Measurements from ENCODE around the gene SMTN. TPM values are rescaled to one million over a fixed set of nuclear protein-coding genes. Genes with fewer than 3 reads are reported as not detected.

Gene SMTN
- total and polyA plus RNA-seq, 7 experiments from 2014 or later, result 1.1 to 14.9 (median 4.4) TPM

DNA sequence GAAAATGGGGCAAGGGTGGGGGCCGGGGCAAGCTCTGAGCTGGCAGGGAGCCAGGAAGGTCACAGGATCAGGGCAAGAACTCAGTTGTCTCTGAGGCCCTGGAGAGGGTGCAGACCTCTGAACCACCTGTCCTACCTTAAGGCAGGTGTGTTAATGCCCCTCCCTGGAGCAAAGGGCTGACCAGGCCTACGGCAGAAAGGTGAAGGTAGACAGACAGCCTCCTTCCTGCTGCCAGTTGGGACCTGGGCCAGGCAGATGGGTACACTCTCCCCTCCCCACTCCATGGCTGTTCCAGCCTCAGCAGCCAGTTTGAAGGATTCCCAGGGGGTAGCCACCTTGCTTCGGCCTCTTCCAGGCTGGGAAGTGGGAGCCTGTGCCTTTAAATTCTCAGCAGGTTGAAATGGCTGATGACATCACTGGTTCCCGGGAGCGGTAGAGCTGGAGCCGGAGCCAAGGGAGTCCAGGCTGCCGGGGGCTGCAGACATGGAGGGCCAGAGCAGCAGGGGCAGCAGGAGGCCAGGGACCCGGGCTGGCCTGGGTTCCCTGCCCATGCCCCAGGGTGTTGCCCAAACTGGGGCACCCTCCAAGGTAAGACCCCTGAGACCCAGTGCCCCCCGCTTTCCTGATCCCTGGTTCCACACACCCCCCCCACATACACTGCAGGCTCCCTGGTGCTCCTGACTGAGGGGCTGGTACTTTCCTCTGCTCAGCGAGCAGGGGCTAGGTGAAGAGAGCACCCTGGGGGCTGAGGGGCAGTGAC is 41.6 kb downstream of the SMTN start, which contains the start of gene INPP5J:
TSS of gene INPP5J (plus strand) at position 435 of the 760 bp plus-strand sequence. CDS start at position 484, 49 bp downstream.
- Histone ChIP-seq H3K4me3 (ENCODE audit: low read length) (no peak within 1 kb of the TSS), H3K4me1 (ENCODE audit: control insufficient read depth in 2 of 2, insufficient read depth in 2 of 2, low read length in 2 of 2) (no peaks in the 10 kb centered on the region), H3K36me3 (ENCODE audit: control insufficient read depth in 2 of 3, insufficient read depth in 3 of 3, low read length in 3 of 3) (no peaks in the 10 kb centered on the region), H3K27me3 (ENCODE audit: control insufficient read depth in 2 of 2, insufficient read depth in 2 of 2, low read length in 2 of 2) (no peaks in the 10 kb centered on the region), H3K27ac (ENCODE audit: low read depth, low read length) (no peak within 1 kb of the TSS), H3K9me3 (ENCODE audit: control insufficient read depth in 2 of 3, low read length in 3 of 3) (no peaks in the 10 kb centered on the region)
- Mint-ChIP-seq H3K36me3 (no peaks in the 10 kb centered on the region), H3K9me3 (peaks cover 0 to 1% (median 0%) of the 10 kb centered on the region in 11 donors), H3K4me3 (no peak within 1 kb of the TSS), H3K27ac (peak within 1 kb of the TSS in 2 of 9 donors; percentile 10 to 59), H3K4me1 (peaks cover 0 to 4% (median 0%) of the 10 kb centered on the region in 7 donors), H3K27me3 (peaks cover 0 to under 1% (median 0%) of the 10 kb centered on the region in 5 donors)
- ChIA-PET CTCF (no interaction called here), POLR2A (no interaction called here)
- intact Hi-C loops (cut with micrococcal nuclease), result no loop called here
- ATAC-seq (no peak), DNase-seq (no peak)

DNA sequence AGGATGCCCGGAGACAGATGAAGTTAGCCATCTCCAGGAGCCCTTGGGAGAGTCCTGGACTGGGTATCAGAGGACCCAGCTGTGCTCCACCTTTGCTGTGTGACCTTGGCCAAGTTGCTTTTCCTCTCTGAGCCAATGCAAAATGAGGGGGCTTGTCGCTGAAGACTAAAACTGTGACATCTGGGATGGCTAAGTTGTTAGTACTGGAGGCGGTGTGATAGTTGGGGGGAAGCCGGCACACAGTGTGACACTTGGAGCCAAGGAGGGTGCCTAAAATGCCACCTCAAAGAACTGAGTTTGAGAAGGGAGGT is 42.1 kb downstream of the SMTN start:
- Histone ChIP-seq H3K27ac (ENCODE audit: low read depth, low read length) (no peak overlapping the region), H3K36me3 (ENCODE audit: control insufficient read depth in 2 of 3, insufficient read depth in 3 of 3, low read length in 3 of 3) (no peaks in the 10 kb centered on the region), H3K4me1 (ENCODE audit: control insufficient read depth in 2 of 2, insufficient read depth in 2 of 2, low read length in 2 of 2) (no peaks in the 10 kb centered on the region), H3K9me3 (ENCODE audit: control insufficient read depth in 2 of 3, low read length in 3 of 3) (no peaks in the 10 kb centered on the region), H3K27me3 (ENCODE audit: control insufficient read depth in 2 of 2, insufficient read depth in 2 of 2, low read length in 2 of 2) (no peaks in the 10 kb centered on the region), H3K4me3 (ENCODE audit: low read length) (no peak overlapping the region)
- DNase-seq (no peak), ATAC-seq (no peak)
- CTCF ChIA-PET, result no interaction called here
- H3K36me3 Mint-ChIP-seq, result no peaks in the 10 kb centered on the region
- no peak overlapping the region for H3K4me3 Mint-ChIP-seq
- POLR2A ChIA-PET, result no interaction called here
- peaks cover 0 to 4% (median 0%) of the 10 kb centered on the region in 7 donors for H3K4me1 Mint-ChIP-seq
- intact Hi-C loops (cut with micrococcal nuclease), result no loop called here
- H3K27me3 Mint-ChIP-seq, result peaks cover 0 to 5% (median 0%) of the 10 kb centered on the region in 5 donors
- H3K9me3 Mint-ChIP-seq, result peaks cover 0 to 1% (median 0%) of the 10 kb centered on the region in 11 donors
- H3K27ac Mint-ChIP-seq, result no peak overlapping the region

DNA sequence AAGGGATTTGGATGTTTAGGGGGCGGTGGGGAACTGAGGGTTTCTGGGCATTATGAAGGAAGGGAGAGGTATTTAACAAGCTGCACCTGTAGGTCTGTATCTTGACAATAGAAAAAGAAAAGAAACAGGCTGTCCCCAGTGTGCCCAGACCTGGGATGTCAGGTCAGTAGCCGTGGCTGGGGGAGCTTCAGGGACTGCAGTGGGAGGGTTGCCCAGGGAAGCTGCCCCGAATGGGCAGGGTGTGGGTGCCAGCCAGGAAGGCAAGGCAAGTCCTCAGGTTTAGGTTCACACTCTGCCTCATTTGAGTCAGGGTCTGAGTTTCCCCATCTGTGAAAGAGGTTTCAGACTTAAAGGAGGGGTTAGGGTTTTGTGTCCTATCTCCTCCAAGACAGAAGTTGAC is 43.2 kb downstream of the SMTN start:
- DNase-seq, result no peak
- ChIA-PET CTCF (no interaction called here), POLR2A (no interaction called here)
- intact Hi-C loops (cut with micrococcal nuclease), result no loop called here
- H3K27ac Mint-ChIP-seq, result no peak overlapping the region
- H3K9me3 ChIP-seq (ENCODE audit: control insufficient read depth in 2 of 3, low read length in 3 of 3), result no peaks in the 10 kb centered on the region
- no peaks in the 10 kb centered on the region for H3K36me3 Mint-ChIP-seq
- H3K27me3 ChIP-seq (ENCODE audit: control insufficient read depth in 2 of 2, insufficient read depth in 2 of 2, low read length in 2 of 2), result no peaks in the 10 kb centered on the region
- H3K36me3 ChIP-seq (ENCODE audit: control insufficient read depth in 2 of 3, insufficient read depth in 3 of 3, low read length in 3 of 3), result no peaks in the 10 kb centered on the region
- no peak overlapping the region for H3K4me3 Mint-ChIP-seq
- H3K4me3 ChIP-seq (ENCODE audit: low read length), result no peak overlapping the region
- no peak overlapping the region for H3K27ac ChIP-seq (ENCODE audit: low read depth, low read length)
- H3K9me3 Mint-ChIP-seq, result peaks cover 0 to 1% (median 0%) of the 10 kb centered on the region in 11 donors
- no peak for ATAC-seq
- peaks cover 0 to 5% (median 0%) of the 10 kb centered on the region in 5 donors for H3K27me3 Mint-ChIP-seq
- H3K4me1 ChIP-seq (ENCODE audit: control insufficient read depth in 2 of 2, insufficient read depth in 2 of 2, low read length in 2 of 2), result no peaks in the 10 kb centered on the region
- peaks cover 0 to 4% (median 0%) of the 10 kb centered on the region in 7 donors for H3K4me1 Mint-ChIP-seq

DNA sequence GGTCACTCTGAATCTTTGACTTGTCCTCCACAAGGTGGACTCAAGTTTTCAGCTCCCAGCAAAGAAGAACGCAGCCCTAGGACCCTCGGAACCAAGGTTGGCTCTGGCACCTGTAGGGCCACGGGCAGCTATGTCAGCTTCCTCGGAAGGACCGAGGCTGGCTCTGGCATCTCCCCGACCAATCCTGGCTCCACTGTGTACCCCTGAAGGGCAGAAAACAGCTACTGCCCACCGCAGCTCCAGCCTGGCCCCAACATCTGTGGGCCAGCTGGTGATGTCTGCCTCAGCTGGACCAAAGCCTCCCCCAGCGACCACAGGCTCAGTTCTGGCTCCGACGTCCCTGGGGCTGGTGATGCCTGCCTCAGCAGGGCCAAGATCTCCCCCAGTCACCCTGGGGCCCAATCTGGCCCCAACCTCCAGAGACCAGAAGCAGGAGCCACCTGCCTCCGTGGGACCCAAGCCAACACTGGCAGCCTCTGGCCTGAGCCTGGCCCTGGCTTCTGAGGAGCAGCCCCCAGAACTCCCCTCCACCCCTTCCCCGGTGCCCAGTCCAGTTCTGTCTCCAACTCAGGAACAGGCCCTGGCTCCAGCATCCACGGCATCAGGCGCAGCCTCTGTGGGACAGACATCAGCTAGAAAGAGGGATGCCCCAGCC is 43.8 kb downstream of the SMTN start:
- no peak for ATAC-seq
- H3K9me3 ChIP-seq (ENCODE audit: control insufficient read depth in 2 of 3, low read length in 3 of 3), result no peaks in the 10 kb centered on the region
- H3K4me3 ChIP-seq (ENCODE audit: low read length), result no peak overlapping the region
- Mint-ChIP-seq H3K9me3 (peaks cover 0 to 1% (median 0%) of the 10 kb centered on the region in 11 donors), H3K4me1 (peaks cover 0 to 4% (median 0%) of the 10 kb centered on the region in 7 donors), H3K27me3 (peaks cover 0 to 5% (median 0%) of the 10 kb centered on the region in 5 donors), H3K36me3 (no peaks in the 10 kb centered on the region), H3K4me3 (no peak overlapping the region), H3K27ac (no peak overlapping the region)
- H3K4me1 ChIP-seq (ENCODE audit: control insufficient read depth in 2 of 2, insufficient read depth in 2 of 2, low read length in 2 of 2), result no peaks in the 10 kb centered on the region
- intact Hi-C loops (cut with micrococcal nuclease), result no loop called here
- H3K36me3 ChIP-seq (ENCODE audit: control insufficient read depth in 2 of 3, insufficient read depth in 3 of 3, low read length in 3 of 3), result no peaks in the 10 kb centered on the region
- ChIA-PET CTCF (interaction anchor here (1.1 kb wide), 1 partner anchor 17 kb away, joined by 3 read pairs; the partner anchor contains the start of gene SELENOM), POLR2A (no interaction called here)
- DNase-seq, result no peak
- H3K27me3 ChIP-seq (ENCODE audit: control insufficient read depth in 2 of 2, insufficient read depth in 2 of 2, low read length in 2 of 2), result no peaks in the 10 kb centered on the region
- no peak overlapping the region for H3K27ac ChIP-seq (ENCODE audit: low read depth, low read length)

DNA sequence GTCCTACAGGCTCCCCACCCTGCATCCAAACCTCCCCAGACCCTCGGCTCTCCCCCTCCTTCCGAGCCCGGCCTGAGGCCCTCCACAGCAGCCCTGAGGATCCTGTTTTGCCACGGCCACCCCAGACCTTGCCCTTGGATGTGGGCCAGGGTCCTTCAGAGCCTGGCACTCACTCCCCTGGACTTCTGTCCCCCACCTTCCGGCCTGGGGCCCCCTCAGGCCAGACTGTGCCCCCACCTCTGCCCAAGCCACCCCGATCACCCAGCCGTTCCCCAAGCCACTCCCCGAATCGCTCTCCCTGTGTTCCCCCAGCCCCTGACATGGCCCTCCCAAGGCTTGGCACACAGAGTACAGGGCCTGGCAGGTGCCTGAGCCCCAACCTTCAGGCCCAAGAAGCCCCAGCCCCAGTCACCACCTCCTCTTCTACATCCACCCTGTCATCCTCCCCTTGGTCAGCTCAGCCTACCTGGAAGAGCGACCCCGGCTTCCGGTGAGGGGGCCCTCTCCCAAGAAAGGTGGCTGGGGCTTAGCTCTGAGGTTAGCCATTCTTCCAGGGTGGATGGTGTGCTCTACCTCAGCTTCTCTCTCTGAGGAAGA is 44.5 kb downstream of the SMTN start:
- intact Hi-C loops (cut with micrococcal nuclease), result no loop called here
- H3K4me3 ChIP-seq (ENCODE audit: low read length), result no peak overlapping the region
- H3K36me3 ChIP-seq (ENCODE audit: control insufficient read depth in 2 of 3, insufficient read depth in 3 of 3, low read length in 3 of 3), result no peaks in the 10 kb centered on the region
- no peak for ATAC-seq
- Mint-ChIP-seq H3K4me3 (no peak overlapping the region), H3K27me3 (peaks cover 0 to 5% (median 0%) of the 10 kb centered on the region in 5 donors), H3K9me3 (peaks cover 0 to 1% (median 0%) of the 10 kb centered on the region in 11 donors), H3K36me3 (no peaks in the 10 kb centered on the region), H3K27ac (no peak overlapping the region), H3K4me1 (peaks cover 0 to 4% (median 0%) of the 10 kb centered on the region in 7 donors)
- H3K27ac ChIP-seq (ENCODE audit: low read depth, low read length), result no peak overlapping the region
- no peaks in the 10 kb centered on the region for H3K27me3 ChIP-seq (ENCODE audit: control insufficient read depth in 2 of 2, insufficient read depth in 2 of 2, low read length in 2 of 2)
- no peak for DNase-seq
- POLR2A ChIA-PET, result no interaction called here
- H3K4me1 ChIP-seq (ENCODE audit: control insufficient read depth in 2 of 2, insufficient read depth in 2 of 2, low read length in 2 of 2), result no peaks in the 10 kb centered on the region
- H3K9me3 ChIP-seq (ENCODE audit: control insufficient read depth in 2 of 3, low read length in 3 of 3), result no peaks in the 10 kb centered on the region
- CTCF ChIA-PET, result interaction anchor here (1.1 kb wide), 1 partner anchor 18 kb away, joined by 3 read pairs; the partner anchor contains the start of gene SELENOM

DNA sequence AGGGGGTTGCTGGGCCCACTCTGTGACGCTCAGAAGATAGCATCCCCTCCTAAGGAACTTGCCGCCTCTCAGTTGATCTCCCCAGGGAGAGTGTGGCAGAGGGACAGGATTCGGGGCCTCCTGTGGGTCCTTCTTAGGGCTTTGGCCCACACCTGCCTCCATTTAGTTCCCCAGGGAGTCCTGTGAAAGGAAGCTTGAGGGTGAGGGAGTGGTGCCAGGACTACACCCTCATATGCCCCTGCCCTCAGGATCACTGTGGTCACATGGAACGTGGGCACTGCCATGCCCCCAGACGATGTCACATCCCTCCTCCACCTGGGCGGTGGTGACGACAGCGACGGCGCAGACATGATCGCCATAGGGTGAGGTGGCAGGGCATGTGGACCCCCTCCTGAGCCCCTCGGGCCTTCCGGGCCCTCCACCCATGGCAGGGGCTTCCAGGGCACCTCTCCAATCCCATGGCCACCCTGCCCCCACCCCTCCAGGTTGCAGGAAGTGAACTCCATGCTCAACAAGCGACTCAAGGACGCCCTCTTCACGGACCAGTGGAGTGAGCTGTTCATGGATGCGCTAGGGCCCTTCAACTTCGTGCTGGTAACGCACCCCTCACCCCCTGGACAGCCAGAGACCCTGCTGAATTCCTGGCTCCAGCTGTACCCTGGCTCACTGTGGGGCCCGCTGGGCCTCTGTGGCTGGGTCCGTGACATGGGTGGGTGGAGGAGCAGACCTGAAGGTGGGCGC is 45.2 kb downstream of the SMTN start:
- CTCF ChIA-PET, result no interaction called here
- H3K36me3 Mint-ChIP-seq, result no peaks in the 10 kb centered on the region
- ATAC-seq (no peak), DNase-seq (no peak)
- H3K27ac Mint-ChIP-seq, result no peak overlapping the region
- no peaks in the 10 kb centered on the region for H3K4me1 ChIP-seq (ENCODE audit: control insufficient read depth in 2 of 2, insufficient read depth in 2 of 2, low read length in 2 of 2)
- H3K27me3 Mint-ChIP-seq, result peaks cover 0 to 5% (median 0%) of the 10 kb centered on the region in 5 donors
- H3K36me3 ChIP-seq (ENCODE audit: control insufficient read depth in 2 of 3, insufficient read depth in 3 of 3, low read length in 3 of 3), result no peaks in the 10 kb centered on the region
- H3K9me3 Mint-ChIP-seq, result peaks cover 0 to 1% (median 0%) of the 10 kb centered on the region in 11 donors
- POLR2A ChIA-PET, result no interaction called here
- no peak overlapping the region for H3K4me3 ChIP-seq (ENCODE audit: low read length)
- H3K27ac ChIP-seq (ENCODE audit: low read depth, low read length), result no peak overlapping the region
- intact Hi-C loops (cut with micrococcal nuclease), result no loop called here
- H3K4me3 Mint-ChIP-seq, result no peak overlapping the region
- no peaks in the 10 kb centered on the region for H3K27me3 ChIP-seq (ENCODE audit: control insufficient read depth in 2 of 2, insufficient read depth in 2 of 2, low read length in 2 of 2)
- H3K9me3 ChIP-seq (ENCODE audit: control insufficient read depth in 2 of 3, low read length in 3 of 3), result no peaks in the 10 kb centered on the region
- H3K4me1 Mint-ChIP-seq, result peaks cover 0 to 4% (median 0%) of the 10 kb centered on the region in 7 donors
